HUES6 (cell line): ENCODE data around the gene ERCC5.

Source experiments
- H3K27ac ChIP-seq: 2 replicates; pipeline ENCODE4 v1.7.0; 2013; ENCODE audit warnings: low read depth, mild to moderate bottlenecking, low read length, inconsistent platforms
- H3K27me3 ChIP-seq: 2 replicates; pipeline ENCODE4 v1.6.1; 2013; ENCODE audit warnings: low read length; ENCODE audit not compliant: control insufficient read depth, insufficient read depth
- H3K36me3 ChIP-seq: 2 replicates; pipeline ENCODE4 v1.6.1; 2013; ENCODE audit warnings: low read length; ENCODE audit not compliant: control insufficient read depth, insufficient read depth
- H3K4me1 ChIP-seq: 2 replicates; pipeline ENCODE4 v1.6.1; 2013; ENCODE audit warnings: low read length; ENCODE audit not compliant: control insufficient read depth, insufficient read depth
- H3K4me3 ChIP-seq: 2 replicates; pipeline ENCODE4 v1.5.1; 2013; ENCODE audit warnings: low read depth, low read length
- H3K9ac ChIP-seq: one replicate; pipeline ENCODE4 v1.6.1; 2013; ENCODE audit warnings: mild to moderate bottlenecking, low read length
- H3K9me3 ChIP-seq: 2 replicates; pipeline ENCODE4 v1.6.1; 2013; ENCODE audit warnings: low read depth, low read length; ENCODE audit not compliant: control insufficient read depth, insufficient read depth

ERCC5 gene

DNA sequence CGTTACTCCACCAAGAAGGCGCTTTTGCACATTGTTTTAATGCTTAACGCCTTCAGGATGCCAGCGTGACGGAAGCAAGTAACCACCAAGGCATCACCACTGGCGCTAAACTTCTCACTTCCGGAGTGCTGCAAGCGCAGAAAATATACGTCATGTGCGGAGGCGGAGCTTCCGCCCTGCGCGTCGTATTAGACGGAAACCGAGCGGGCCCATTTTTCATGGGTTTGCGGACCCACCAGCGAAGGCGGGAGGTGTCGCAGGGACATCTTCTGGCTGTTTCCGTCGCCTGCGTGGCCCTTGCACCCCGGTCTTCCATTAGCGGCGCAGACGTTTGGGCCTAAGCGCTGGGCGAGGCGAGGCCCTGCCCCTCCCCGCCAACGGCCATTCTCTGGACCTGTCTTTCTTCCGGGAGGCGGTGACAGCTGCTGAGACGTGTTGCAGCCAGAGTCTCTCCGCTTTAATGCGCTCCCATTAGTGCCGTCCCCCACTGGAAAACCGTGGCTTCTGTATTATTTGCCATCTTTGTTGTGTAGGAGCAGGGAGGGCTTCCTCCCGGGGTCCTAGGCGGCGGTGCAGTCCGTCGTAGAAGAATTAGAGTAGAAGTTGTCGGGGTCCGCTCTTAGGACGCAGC is at the start of gene ERCC5:
Gene ERCC5, plus strand, starts transcription at position 403 of the 631 bp plus-strand sequence. CDS start 235 bp downstream, outside the sequence.
- Histone ChIP-seq H3K4me3 (peak within 1 kb of the TSS; percentile 92), H3K27ac (peak within 1 kb of the TSS; percentile 76), H3K9me3 (no peaks in the 10 kb centered on the region), H3K9ac (peak within 1 kb of the TSS; percentile 85), H3K4me1 (0 out of 2 replicates have a peak, but pooled peaks cover 3% of the 10 kb centered on the region), H3K27me3 (no peaks in the 10 kb centered on the region), H3K36me3 (no peaks in the 10 kb centered on the region)

DNA sequence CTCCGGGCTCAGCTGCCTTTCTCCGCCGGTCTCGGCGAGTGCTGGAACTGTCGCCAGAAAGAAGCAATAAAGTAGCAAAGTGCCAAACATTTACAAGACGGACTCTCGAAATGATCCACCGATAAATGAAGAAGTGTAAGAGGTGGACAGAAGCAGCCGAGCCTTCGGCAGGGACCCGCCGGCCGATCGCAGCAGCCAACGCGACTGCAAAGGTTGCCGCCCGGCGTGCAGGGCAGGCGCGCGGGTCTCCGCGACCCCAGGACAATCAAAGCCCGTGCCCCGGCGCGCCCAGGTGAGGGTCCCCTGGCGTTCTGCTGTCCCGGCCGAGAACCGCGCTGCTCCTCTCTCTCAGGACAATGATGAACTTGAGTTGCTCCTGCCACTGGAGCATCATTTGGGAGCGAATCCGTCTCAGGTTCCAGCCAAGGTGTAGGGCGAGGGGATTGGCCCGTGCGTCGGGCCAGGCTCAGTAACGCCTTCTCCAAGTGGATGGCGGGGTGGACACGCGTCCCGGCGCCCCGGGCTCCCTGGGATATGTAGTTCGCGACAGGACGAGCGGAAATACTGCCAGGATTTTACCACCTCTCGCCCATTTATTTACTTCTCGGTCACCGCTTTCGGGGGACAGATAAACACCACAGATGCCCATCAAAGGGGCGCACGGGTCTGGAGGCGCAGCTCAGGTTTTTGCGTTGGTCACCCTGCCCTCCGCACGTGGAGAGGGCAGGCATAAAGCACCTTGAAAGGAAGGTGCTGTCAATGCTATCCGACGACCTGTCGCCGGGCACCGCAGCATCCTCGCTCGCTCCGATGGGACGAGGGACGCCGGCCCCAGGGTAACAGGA is 47.0 kb upstream of the ERCC5 start, which contains the start of the genes BIVM and POGLUT2:
Gene BIVM, plus strand, starts transcription at position 539 of the 845 bp plus-strand sequence. CDS start 8,149 bp downstream, outside the sequence.
Gene POGLUT2, minus strand, starts transcription at position 396 of the 845 bp plus-strand sequence. Its CDS starts 306 bp downstream, at position 90.
- H3K9me3 ChIP-seq: no peaks in the 10 kb centered on the region
- H3K36me3 ChIP-seq: no peaks in the 10 kb centered on the region
- H3K4me1 ChIP-seq: peaks cover 11% of the 10 kb centered on the region
- no peak within 1 kb of the TSS for H3K27ac ChIP-seq
- H3K4me3 ChIP-seq: peak within 1 kb of the TSS; percentile 97
- H3K27me3 ChIP-seq: peaks cover 14% of the 10 kb centered on the region
- H3K9ac ChIP-seq: peak within 1 kb of the TSS; percentile 79

DNA sequence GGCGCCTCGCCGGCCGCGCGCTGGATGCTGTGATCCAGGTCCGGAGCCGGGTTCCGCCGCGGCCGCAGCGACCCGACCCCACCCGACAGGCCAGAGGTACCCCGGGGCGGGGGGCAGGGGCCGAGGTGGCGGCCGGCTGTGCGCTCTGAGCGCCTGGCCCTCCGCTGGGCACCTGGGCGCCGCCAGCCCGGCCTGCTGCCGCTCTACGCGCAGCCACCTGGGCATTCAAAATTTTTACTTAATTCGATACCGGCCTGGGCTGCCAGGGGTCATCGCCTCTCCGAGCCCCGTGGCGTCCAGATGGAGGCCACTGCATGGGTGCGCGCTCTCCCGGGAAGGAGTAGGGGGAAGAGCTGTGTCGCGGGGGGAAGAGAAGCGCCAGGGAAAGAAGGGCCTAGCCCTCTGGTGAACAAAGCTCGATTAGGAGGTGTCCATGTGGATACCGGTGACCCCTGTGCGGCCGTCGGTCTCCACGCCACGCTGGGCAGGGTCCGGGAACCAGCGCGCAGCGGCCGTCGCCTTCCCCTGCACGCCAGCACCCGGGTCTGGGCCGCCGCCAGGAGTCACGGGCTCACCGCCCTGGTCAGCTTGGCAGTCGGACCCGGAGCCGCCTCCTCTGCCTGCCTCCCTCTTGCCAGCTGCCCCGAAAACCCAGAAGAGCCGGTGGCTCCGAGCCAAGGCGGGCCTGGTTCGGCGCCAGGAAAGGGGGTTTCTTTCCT is 46.2 kb upstream of the ERCC5 start:
- Histone ChIP-seq H3K4me1 (peaks cover 3% of the 10 kb centered on the region), H3K27me3 (peaks cover 14% of the 10 kb centered on the region), H3K27ac (no peak overlapping the region), H3K4me3 (peak overlapping the region; percentile 97), H3K9me3 (no peaks in the 10 kb centered on the region), H3K9ac (peak overlapping the region; percentile 79), H3K36me3 (no peaks in the 10 kb centered on the region)

DNA sequence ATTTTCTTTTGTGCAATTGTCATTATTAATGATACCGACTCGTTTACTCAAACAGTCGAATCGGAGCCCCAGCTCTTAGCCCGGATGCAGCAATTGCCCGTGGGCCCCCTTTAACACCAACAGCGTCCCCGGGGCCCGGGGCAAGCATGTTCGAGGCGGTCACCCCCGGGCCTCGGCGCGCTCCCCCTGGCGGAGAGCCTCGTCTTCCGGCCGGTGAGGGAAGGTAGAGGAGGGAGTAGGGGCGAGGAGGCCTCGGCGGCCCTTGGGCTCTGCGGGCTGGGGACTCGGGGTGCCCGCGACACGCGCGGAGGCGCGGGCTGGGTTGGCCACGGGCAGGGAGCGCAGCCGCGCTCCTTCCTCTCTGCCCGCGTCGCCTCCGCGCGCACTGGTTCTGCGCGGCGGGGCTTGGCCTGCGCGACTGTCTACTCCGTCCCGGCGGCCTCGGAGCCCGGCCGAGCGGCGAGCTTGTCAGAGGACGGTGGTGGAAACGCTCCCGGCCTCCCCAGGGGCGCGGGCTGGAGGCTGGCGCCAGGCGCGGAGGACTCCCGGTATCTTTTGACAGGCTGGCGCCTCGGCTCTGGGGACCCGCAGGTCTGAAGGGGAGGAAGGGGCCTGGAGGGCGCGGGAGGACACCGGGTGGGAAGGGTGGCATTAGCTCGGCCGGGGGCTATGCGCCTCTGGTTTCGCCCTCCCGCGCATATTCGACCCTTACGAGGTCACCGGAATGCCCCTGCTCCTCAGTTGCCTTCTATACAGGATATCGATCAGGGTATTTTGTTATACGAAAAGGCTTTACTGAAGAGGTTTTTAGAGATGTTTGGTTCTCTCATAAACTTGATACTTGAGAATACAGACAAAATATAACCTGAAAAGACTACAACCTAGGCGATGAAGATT is 45.4 kb upstream of the ERCC5 start:
- Histone ChIP-seq H3K4me1 (0 out of 2 replicates have a peak, but pooled peaks cover 2% of the 10 kb centered on the region), H3K27me3 (peaks cover 14% of the 10 kb centered on the region), H3K9ac (peak overlapping the region; percentile 79), H3K4me3 (peak overlapping the region; percentile 97), H3K27ac (no peak overlapping the region), H3K9me3 (no peaks in the 10 kb centered on the region), H3K36me3 (no peaks in the 10 kb centered on the region)

DNA sequence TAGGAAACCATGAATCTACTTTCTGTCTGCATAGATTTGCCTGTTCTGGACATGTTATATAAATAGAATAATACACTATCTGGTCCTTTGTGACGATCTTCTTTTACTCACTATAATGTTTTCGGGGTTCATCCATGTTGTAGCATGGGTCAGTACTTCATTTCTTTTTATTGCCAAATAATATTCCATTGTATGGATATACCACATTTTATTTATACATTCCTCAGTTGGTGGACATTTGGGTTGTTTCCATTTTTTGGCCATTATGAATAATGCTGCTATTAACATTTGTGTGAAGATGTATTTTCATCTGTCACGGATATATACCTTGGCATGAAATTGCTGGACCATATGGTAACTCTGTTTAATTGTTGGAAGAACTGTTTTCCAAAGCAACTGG is 40.2 kb upstream of the ERCC5 start:
- no peak overlapping the region for H3K4me3 ChIP-seq
- no peaks in the 10 kb centered on the region; the same call in 1 of the 2 replicates for H3K9me3 ChIP-seq
- H3K27ac ChIP-seq: no peak overlapping the region
- no peaks in the 10 kb centered on the region; the same call in 1 of the 2 replicates for H3K36me3 ChIP-seq
- 0 out of 2 replicates have a peak, but pooled peaks cover 2% of the 10 kb centered on the region for H3K4me1 ChIP-seq
- H3K9ac ChIP-seq: no peak overlapping the region
- peaks cover 5% of the 10 kb centered on the region; the same call in 1 of the 2 replicates for H3K27me3 ChIP-seq

GRCh38 chr13:102807699-102808098 is 38.1 kb upstream of the ERCC5 start:
- no peaks in the 10 kb centered on the region for H3K4me1 ChIP-seq
- peaks cover 3% of the 10 kb centered on the region; the same call in 1 of the 2 replicates for H3K9me3 ChIP-seq
- H3K36me3 ChIP-seq: no peaks in the 10 kb centered on the region; the same call in 1 of the 2 replicates
- no peaks in the 10 kb centered on the region for H3K27me3 ChIP-seq
- H3K4me3 ChIP-seq: no peak overlapping the region
- no peak overlapping the region for H3K9ac ChIP-seq
- H3K27ac ChIP-seq: no peak overlapping the region

DNA sequence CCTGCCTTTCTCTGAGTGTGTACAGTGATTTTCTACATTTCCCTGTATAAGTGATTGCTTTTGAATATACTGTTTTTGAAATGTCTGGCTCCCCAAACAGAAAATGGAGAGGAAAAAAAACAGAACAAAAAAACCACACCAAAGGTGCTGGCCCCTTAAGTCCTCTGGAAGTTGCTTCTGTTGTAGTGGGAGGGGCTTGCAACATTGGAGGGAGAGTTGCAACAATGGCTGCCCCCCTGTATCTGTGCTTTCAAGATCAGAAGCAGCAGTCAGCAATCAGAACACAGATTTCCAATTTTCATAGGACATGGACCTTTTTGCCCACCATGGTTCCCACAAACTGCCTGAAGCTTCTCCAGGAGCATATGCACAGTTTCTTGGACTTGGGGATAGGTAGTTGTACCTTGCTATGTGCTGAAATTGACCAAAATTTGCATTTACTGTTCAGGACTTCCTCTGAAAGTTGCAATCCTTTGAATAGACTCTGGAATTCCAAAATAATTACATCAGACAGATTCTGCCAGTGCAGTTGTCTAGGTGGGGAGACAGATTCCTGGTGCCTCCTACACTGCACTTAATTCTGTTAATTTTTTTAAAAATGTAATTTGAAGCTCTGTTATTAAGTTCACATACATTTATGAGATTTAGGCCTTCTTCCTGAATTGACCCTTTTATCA is 33.1 kb upstream of the ERCC5 start:
- no peak overlapping the region for H3K27ac ChIP-seq

DNA sequence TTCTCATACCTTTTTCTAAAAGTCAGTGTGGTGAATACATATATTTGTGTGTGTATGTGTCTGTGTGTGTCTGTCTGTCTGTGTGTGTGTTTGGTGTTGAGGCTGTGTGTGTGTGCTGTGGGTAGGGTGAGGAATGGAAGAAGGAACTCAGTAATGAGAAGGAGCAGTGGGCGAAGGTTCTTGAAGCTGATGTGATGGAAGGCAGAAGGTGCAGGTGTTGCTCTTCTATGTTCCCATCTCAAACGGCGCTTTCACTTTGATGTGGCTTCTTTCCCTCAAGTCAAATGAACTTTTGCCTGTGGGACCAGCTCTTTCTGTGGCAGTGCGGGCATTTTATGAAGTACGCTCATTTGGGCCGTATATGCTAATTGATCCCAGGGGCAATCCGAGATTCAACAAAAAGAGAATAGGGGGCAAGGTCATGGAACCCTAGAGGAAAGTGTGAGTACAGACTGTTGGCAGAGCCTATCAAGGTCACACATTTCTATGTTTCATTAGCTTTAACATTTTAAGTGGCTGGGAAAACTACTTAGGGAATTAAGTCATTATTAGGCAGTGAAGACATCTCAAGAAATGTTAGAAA is 31.7 kb upstream of the ERCC5 start:
- Histone ChIP-seq H3K4me1 (no peaks in the 10 kb centered on the region), H3K27ac (no peak overlapping the region), H3K27me3 (no peaks in the 10 kb centered on the region), H3K9ac (no peak overlapping the region), H3K4me3 (no peak overlapping the region), H3K9me3 (peaks cover 3% of the 10 kb centered on the region; the same call in 1 of the 2 replicates), H3K36me3 (no peaks in the 10 kb centered on the region)

More for the DNA sequence above, 33.1 kb upstream of the ERCC5 start:
- Histone ChIP-seq H3K9ac (no peak overlapping the region), H3K4me1 (no peaks in the 10 kb centered on the region), H3K36me3 (no peaks in the 10 kb centered on the region), H3K9me3 (peaks cover 3% of the 10 kb centered on the region; the same call in 1 of the 2 replicates), H3K27me3 (no peaks in the 10 kb centered on the region), H3K4me3 (no peak overlapping the region)

DNA sequence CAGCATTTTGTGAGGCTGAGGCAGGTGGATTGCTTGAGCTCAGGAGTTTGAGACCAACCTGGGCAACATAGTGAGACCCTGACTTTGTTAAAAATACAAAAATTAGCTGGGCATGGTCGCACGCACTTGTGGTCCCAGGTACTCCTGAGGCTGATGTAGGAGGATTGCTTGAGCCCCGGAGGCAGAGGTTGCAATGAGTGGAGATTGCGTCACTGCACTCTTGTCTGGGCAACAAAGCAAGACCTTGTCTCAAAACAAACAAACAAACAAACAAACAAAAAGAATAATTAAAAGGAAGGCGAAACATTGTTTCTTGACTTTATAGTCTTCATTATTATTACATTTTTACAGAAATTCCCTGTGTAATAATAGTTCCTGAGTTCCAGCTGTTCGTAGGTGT is 31.0 kb upstream of the ERCC5 start:
- Histone ChIP-seq H3K4me3 (no peak overlapping the region), H3K36me3 (no peaks in the 10 kb centered on the region), H3K9ac (no peak overlapping the region), H3K4me1 (no peaks in the 10 kb centered on the region), H3K27me3 (no peaks in the 10 kb centered on the region), H3K27ac (no peak overlapping the region), H3K9me3 (peaks cover 3% of the 10 kb centered on the region; the same call in 1 of the 2 replicates)
